ENCODE data around the gene TMEM163.
"Not testable (repeated sequence)": the region's sequence is repeated elsewhere in the genome, so short reads cannot be mapped to it uniquely, and the experiment has no call there.

The TMEM163 gene

DNA sequence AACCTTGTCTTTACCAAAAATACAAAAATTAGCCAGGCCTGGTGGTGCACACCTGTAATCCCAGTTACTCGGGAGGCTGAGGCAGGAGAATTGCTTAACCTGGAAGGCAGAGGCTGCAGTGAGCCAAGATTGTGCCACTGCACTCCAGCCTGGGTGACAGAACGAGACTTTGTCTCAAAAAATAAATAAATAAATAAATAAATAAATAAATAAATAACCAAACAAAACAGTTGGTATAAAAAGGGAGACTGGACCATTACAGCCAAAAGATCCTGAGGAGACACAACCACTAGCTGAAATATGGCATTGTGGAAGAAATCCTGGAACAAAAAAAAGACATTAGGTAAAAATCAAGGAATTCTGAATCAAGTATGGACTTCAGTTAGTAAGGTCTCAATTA lies 4.9 kb upstream of the TMEM163 start:
- not testable (repeated sequence) for DNase-seq (ENCODE audit: low read depth)

- no peak for DNase-seq (ENCODE audit: low read depth)
These were observed 3.9 kb upstream of the TMEM163 start for GRCh38 chr2:134722728-134723127.

DNA sequence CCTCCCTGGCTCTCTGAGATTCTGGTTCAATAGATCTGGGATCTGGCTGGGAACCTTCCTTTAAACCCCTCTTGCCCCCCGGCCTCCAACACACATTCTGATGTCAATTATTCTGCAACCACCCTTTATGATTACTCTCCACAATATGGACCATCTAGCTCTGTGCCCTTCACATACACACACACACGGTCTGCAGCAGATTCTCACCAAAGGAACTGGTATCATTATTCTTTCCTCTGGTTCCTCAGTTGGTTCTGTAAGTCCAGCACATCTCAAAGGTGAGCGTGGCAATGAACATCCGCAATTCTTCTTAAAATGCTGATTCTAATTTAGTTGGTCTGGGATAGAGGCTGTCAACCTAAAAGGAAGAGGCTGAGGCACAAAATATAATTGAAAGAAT lies 2.8 kb upstream of the TMEM163 start:
- no peak for DNase-seq (ENCODE audit: low read depth)

DNA sequence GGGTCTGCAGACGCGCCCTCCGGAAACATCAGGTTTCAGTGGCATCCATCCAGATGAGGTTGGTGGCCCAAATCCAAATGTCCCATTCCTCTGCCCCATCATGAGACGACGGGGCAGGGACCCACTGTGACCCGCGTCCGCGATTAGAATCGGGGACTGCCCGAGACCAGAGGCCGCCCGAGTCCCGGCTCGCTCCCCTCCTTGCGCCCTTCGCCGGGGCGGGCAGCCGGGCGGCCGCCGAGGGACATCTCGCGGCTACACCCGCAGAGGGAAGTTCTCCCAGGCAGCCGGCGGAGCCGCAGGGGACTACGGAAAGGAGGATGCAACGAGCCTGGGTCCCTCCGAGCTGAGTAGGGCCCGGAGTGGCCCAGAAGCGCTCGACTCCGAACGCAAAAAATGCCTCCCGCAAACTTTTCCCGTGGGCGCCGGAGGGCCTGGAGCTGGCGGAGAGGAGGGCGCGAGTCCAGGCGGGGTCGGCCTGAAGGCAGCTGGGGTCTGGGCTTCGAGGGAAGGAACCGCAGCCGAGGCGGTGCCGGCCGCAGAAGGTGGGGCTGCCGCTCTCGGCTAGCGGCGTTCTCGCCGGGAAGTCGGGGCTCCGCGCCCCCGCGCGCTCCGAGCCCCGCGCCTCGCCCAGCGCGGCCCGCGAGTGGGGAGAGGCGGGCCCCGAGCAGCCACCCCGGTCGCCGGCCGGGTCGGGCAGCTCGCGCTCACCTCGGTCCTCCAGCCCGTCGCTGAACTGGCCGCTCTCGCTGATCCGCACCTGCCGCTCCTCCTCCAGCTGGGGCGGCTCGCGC lies 580 bp downstream of the TMEM163 start:
- no peak for DNase-seq (ENCODE audit: low read depth)

DNA sequence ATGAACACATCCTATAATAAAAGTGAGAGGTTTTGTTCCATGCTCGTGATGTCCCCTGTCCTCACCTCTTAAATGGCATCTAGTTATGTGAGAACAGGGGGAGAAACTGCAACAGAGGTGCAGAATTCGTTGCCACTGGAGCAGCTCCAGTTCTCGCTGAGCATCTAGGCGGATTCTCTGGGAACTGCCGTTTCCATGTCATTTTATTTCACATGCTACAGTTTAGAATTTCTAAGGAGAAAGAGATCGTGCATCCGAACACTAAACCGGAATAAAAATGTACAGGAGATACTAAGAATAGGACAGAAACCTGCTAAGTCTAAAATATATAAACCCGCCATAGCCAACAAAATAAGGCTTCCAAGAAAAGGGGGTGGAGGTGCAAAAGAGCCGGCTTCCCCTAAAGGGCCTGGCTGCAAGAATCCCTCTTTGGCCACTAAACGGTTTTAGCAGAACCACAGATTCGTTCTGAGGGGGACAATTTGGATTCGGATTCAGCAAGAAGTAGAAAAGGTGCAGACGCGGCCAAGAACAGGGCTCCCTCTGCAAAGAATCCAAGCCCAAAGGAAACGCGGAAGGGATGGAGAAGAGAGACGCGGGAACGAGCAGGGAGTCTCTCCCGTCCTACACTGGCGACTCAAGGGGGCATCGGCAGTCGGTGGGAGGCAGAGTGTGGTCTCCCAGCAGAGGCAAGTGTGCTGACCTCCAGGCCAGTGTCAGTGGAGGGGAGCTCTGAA lies 1.3 kb downstream of the TMEM163 start:
- no peak for DNase-seq (ENCODE audit: low read depth)

- DNase-seq (ENCODE audit: low read depth), result no peak
These were observed 2.0 kb downstream of the TMEM163 start for GRCh38 chr2:134716721-134717243.

GRCh38 chr2:134715932-134716643 lies 2.7 kb downstream of the TMEM163 start:
- DNase-seq (ENCODE audit: low read depth), result no peak

- no peak for DNase-seq (ENCODE audit: low read depth)
These were observed 4.6 kb downstream of the TMEM163 start for GRCh38 chr2:134714228-134714627.

DNA sequence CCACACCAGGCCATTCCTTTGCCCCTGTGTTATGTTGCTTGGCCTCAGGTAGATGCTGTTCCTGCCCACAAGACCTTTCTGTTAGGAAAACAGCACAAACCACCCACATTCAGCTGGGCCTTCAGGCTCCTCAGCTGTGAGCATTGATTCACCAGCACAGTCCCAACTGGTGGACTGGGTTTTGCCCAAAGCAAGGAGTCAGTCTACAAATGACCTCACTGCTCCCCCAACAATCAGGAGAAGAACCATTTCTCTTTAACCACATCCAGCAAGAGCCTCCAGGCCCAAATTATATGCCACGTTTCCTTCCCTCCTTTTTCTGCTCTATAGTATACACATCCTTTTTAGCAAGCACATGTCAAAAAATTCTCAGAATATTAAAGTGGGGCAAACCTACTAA lies 5.2 kb downstream of the TMEM163 start:
- DNase-seq (ENCODE audit: low read depth), result no peak

GRCh38 chr2:134713176-134713575 lies 5.6 kb downstream of the TMEM163 start:
- DNase-seq (ENCODE audit: low read depth), result no peak

DNA sequence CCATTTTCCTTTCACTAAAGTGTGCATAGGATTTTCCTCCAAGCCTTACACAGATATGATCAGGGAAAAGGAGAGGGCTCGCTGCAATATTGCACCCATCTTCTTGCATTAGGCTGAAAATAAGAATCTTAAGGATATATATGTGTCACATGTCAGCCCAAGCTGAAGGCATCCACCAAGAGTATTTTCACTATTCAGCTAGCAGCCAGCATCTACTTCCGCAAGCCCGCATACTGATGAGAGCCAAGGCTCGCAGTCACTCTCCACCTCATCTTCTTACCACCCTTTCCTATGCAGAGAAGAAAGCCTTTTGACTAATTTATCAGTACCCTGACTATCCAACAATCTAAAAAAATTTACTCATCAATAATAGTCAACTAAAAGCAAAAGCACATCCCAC lies 6.1 kb downstream of the TMEM163 start:
- DNase-seq (ENCODE audit: low read depth), result no peak

- no peak for DNase-seq (ENCODE audit: low read depth)
These were observed 6.5 kb downstream of the TMEM163 start for GRCh38 chr2:134712299-134712698.

DNA sequence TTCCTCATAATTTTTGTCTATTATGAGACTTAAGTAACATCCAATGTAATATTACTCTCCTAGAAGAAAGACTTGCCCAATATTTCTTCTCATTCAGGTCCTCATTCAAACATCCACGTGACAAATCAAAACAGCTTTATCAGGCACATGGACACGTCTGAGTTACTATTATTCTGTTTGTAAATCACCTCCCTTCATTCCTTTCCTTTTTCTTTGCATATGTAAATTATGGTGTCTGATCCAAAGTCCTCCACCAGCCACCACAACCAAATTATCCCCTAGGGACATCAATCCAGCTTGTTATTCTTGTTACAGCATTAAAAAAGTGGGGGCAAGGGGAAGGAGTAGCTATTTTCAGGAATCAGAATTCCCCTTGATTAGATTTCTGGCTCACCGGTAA lies 7.1 kb downstream of the TMEM163 start:
- no peak for DNase-seq (ENCODE audit: low read depth)

- no peak for DNase-seq (ENCODE audit: low read depth)
These were observed 11.5 kb downstream of the TMEM163 start for GRCh38 chr2:134707330-134707676.

- DNase-seq (ENCODE audit: low read depth), result no peak
These were observed 12.0 kb downstream of the TMEM163 start for GRCh38 chr2:134706587-134707329.

- no peak for DNase-seq (ENCODE audit: low read depth)
These were observed 12.8 kb downstream of the TMEM163 start for GRCh38 chr2:134705861-134706586.

- DNase-seq (ENCODE audit: low read depth), result no peak
These were observed 14.6 kb downstream of the TMEM163 start for GRCh38 chr2:134704173-134704572.

DNA sequence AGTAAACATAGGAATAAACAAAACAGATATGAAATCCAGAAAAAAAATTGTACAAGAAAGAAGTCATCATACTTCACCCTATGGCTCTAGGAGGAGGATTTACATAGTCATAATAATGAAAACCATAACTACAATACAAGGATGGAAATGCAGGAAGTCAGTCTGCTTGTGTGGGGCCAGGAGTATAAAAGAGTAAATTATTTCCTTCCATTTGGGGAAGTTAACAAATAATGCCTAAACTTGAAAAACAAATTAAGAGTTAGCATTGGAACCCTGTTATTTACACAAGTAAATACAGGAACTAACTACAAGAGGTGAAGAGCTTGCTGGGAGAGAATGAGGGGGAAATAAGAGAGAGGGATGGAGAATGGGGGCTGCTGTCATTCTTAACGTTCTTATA lies 15.4 kb downstream of the TMEM163 start:
- no peak for DNase-seq (ENCODE audit: low read depth)

DNA sequence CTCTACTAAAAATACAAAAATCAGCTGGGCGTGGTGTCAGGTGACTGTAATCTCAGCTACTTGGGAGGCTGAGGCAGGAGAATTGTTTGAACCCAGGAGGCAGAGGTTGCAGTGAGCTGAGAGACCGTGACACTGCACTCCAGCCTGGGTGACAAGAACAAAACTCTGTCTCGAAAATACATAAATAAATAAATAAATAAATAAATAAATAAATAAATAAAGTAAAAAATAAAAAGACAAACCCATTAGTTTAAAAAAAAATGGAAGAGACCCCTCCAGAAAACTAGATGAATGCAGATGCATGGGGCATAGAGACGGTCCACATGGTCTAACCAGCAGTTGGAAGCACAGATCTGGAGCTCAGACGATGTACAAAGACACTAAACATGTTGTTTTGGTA lies 18.1 kb downstream of the TMEM163 start:
- DNase-seq (ENCODE audit: low read depth), result no peak

- DNase-seq (ENCODE audit: low read depth), result no peak
These were observed 24.4 kb downstream of the TMEM163 start for GRCh38 chr2:134694411-134694810.
